Measurements from ENCODE around the gene GPR27. TPM values are rescaled to one million over a fixed set of nuclear protein-coding genes. Genes with fewer than 3 reads are reported as not detected.

GPR27 gene
- total and polyA plus RNA-seq, 10 of the 15 experiments (the other 5 are each of a cell fraction or from before 2014, with no cell fraction given) = not detected

- TF ChIP-seq MXI1 (IDR thresholded peaks at IDR 0.05; ENCODE audit: low read depth, low read length) = no peak
Measured at GRCh38 chr3:71733319-71733718, 20.3 kb upstream of the GPR27 start (continued).

- in situ Hi-C loops (cut with MboI) (loop anchor here (5.0 to 10.0 kb wide), 2 partner anchors 1087 to 1350 kb away; no protein-coding TSS in a partner anchor), intact Hi-C loops (cut with micrococcal nuclease; ENCODE audit: unreplicated experiment) (loop anchor here (10.0 kb wide), 1 partner anchor 360 kb away; no protein-coding TSS in a partner anchor)
- Histone ChIP-seq H2AFZ (ENCODE audit: control insufficient read depth, low read depth, low read length) (no peak overlapping the region), H3K27ac (ENCODE audit: control insufficient read depth, insufficient read depth) (no peak overlapping the region), H3K27me3 (replicated peaks in 1 of 2; ENCODE audit: control insufficient read depth in 2 of 2, insufficient read depth in 2 of 2, low read length in 1 of 2) (peaks cover 0 to 4% of the 10 kb centered on the region in 2 experiments; a peak in 2 of 4 replicates), H3K4me2 (ENCODE audit: control insufficient read depth, insufficient read depth) (no peak overlapping the region), H3K4me1 (ENCODE audit: control insufficient read depth, insufficient read depth, low read length) (no peaks in the 10 kb centered on the region), H3K4me3 (no peak overlapping the region), H3K9ac (ENCODE audit: control insufficient read depth, insufficient read depth, low read length) (no peak overlapping the region), H3K9me3 (replicated peaks; ENCODE audit: control insufficient read depth, insufficient read depth, low read length) (no peaks in the 10 kb centered on the region), H3K79me2 (ENCODE audit: control insufficient read depth, insufficient read depth, low read length) (no peaks in the 10 kb centered on the region), H4K20me1 (ENCODE audit: control insufficient read depth, insufficient read depth) (no peaks in the 10 kb centered on the region), H3K36me3 (ENCODE audit: control insufficient read depth in 2 of 2, insufficient read depth in 2 of 2, low read length in 1 of 2) (no peaks in the 10 kb centered on the region)
- ChIA-PET CTCF (interaction anchor here (0.6 to 2.3 kb wide), 2 partner anchors 11 to 1148 kb away, joined by 4 to 6 read pairs; no protein-coding TSS in a partner anchor), SMC1A (ENCODE audit: uncharacterized antibody, unreplicated experiment) (interaction anchor here (0.6 kb wide), 1 partner anchor 1082 kb away, joined by 3 read pairs; no protein-coding TSS in a partner anchor), POLR2A (no interaction called here), RAD21 (ENCODE audit: unreplicated experiment) (no interaction called here)
- TF ChIP-seq NKRF (conservative IDR thresholded peaks at IDR 0.05) = no peak
- no peak for TF ChIP-seq ZNF687 (IDR thresholded peaks at IDR 0.05)
- no peak for TF ChIP-seq RELA (IDR thresholded peaks at IDR 0.05; ENCODE audit: borderline replicate concordance, partially characterized antibody)
- TF ChIP-seq SPI1 (IDR thresholded peaks at IDR 0.05; ENCODE audit: borderline replicate concordance, insufficient read depth, low read depth, low read length) = no peak
- TF ChIP-seq LARP7 (IDR thresholded peaks at IDR 0.05) = no peak
- no peak for TF ChIP-seq SKIL (IDR thresholded peaks at IDR 0.05; ENCODE audit: low read depth, poor library complexity, severe bottlenecking)
- ATAC-seq (no peak), FAIRE-seq (no peak), DNase-seq (ENCODE audit: low read depth, low spot score) (no peak)
- BruUV-seq (replicated peaks) = no TSS peak
- 4% methylated on average over 1 of the region's 1 CpG for WGBS (ENCODE audit: insufficient coverage, insufficient replicate concordance, low lambda C conversion rate, missing lambda C conversion rate)
Measured at GRCh38 chr3:71734881-71735280, 18.8 kb upstream of the GPR27 start.
